K562 (cell line): ENCODE results near the gene PAN2. TPM values are rescaled to one million over a fixed set of nuclear protein-coding genes. Genes with fewer than 3 reads are reported as not detected.

ENCODE experiments used
- ATAC-seq: fragments of 200-7000 bp; cut with Tn5 transposase; 3 replicates; pipeline ENCODE4 v1.9.1; 2020; ENCODE audit warnings: moderate library complexity
- BruUV-seq: library from RNA; stranded (reverse); fragments of 400-500 nt; replicated peaks from 2 replicates; lab custom pipeline; 2021; lab: Mats Ljungman, UMichigan
- CTCF ChIA-PET: fragments of 300-600 bp; formaldehyde crosslinking; extraction: SDS; loops from one replicate; lab custom pipeline; 2021; ENCODE audit warnings: low intra/inter-chr PET ratio; lab: Yijun Ruan, JAX
- POLR2A ChIA-PET: fragments of 300-600, 350-650 bp; sonication (Branson Sonifier 250); formaldehyde crosslinking; extraction: SDS; loops from one replicate; lab custom pipeline; 2021; ENCODE audit warnings: antibody characterized with exemption, inconsistent platforms; lab: Yijun Ruan, JAX
- DNase-seq, 4 experiments: peaks; one replicate each; pipeline versions ENCODE4 v3.0.0 to v3.0.0-alpha.2; 2011 to 2018; ENCODE audit warnings: low spot score in 3 of 4, mixed read lengths in 3 of 4; ENCODE audit errors: extremely low read depth in 1 of 4
- FAIRE-seq: peaks from 2 replicates; lab custom pipeline; 2011; peaks lifted over from hg19 to GRCh38; lab: Jason Lieb, UNC
- H2AFZ ChIP-seq: 2 replicates; pipeline ENCODE4 v1.6.0; 2011; ENCODE audit warnings: low read depth, low read length, control low read depth, inconsistent platforms
- H3K27ac ChIP-seq: fragments of 200-600 bp; 3 replicates; pipeline ENCODE4 v1.8.0; 2011; ENCODE audit warnings: low read depth, mild to moderate bottlenecking, control low read depth, inconsistent platforms, low read length, moderate library complexity, mixed read lengths; ENCODE audit errors: extremely low read depth
- H3K27me3 ChIP-seq, 2 experiments: fragments of 300-600 bp in 1 of 2; 2 replicates in 1 of 2; 3 replicates in 1 of 2; pipeline versions ENCODE4 v1.6.0 to v1.8.0; 2011; ENCODE audit warnings: inconsistent platforms in 2 of 2, low read length in 2 of 2, mild to moderate bottlenecking in 1 of 2, mixed read lengths in 1 of 2, moderate library complexity in 1 of 2; ENCODE audit not compliant: control insufficient read depth in 2 of 2, insufficient read depth in 2 of 2
- H3K36me3 ChIP-seq: fragments of 300-600 bp; 3 replicates; pipeline ENCODE4 v1.8.0; 2011; ENCODE audit warnings: mild to moderate bottlenecking, low read length, inconsistent platforms; ENCODE audit not compliant: control insufficient read depth, insufficient read depth
- H3K4me1 ChIP-seq, 2 experiments: fragments of 200-600 bp in 1 of 2; replicated peaks in 1 of 2; 2 replicates in 1 of 2; 3 replicates in 1 of 2; pipeline versions ENCODE4 v1.5.1 to v1.8.0; 2011; ENCODE audit warnings: inconsistent platforms in 2 of 2, low read length in 2 of 2, mild to moderate bottlenecking in 1 of 2, mixed read lengths in 1 of 2, moderate library complexity in 1 of 2; ENCODE audit not compliant: control insufficient read depth in 2 of 2, insufficient read depth in 2 of 2
- H3K4me2 ChIP-seq: 2 replicates; pipeline ENCODE4 v1.6.1; 2011; ENCODE audit warnings: low read length, control low read depth, inconsistent platforms, mixed read lengths; ENCODE audit not compliant: insufficient read depth
- H3K4me3 ChIP-seq: fragments of 200-600 bp; sonication (generic), shearing (Covaris generic); 2 replicates; pipeline ENCODE4 v1.5.1; 2016; ENCODE audit warnings: control low read depth, inconsistent platforms
- H3K79me2 ChIP-seq: fragments of 200-600 bp; 3 replicates; pipeline ENCODE4 v1.8.0; 2011; ENCODE audit warnings: low read length, inconsistent platforms; ENCODE audit not compliant: control insufficient read depth, insufficient read depth
- H3K9ac ChIP-seq, 2 experiments: 2 replicates each; pipeline versions ENCODE4 v1.6.0 to v1.6.1; 2011; ENCODE audit warnings: low read depth in 2 of 2, low read length in 2 of 2, control low read depth in 1 of 2, inconsistent platforms in 1 of 2, mild to moderate bottlenecking in 1 of 2, mixed read lengths in 1 of 2; ENCODE audit not compliant: insufficient read depth in 1 of 2
- H3K9me1 ChIP-seq: one replicate; pipeline ENCODE4 v1.6.0; 2011; ENCODE audit warnings: inconsistent platforms, mild to moderate bottlenecking, low read length, moderate library complexity; ENCODE audit not compliant: control insufficient read depth, insufficient read depth
- H3K9me3 ChIP-seq: replicated peaks from 2 replicates; pipeline ENCODE4 v1.5.1; 2011; ENCODE audit warnings: low read depth, low read length, inconsistent platforms; ENCODE audit not compliant: control insufficient read depth, insufficient read depth
- H4K20me1 ChIP-seq: replicated peaks from 2 replicates; pipeline ENCODE4 v1.6.1; 2011; ENCODE audit warnings: low read length, inconsistent platforms, mixed read lengths; ENCODE audit not compliant: control insufficient read depth, insufficient read depth
- ARID3A ChIP-seq: IDR thresholded peaks from 2 replicates; pipeline ENCODE4 v1.6.1; 2012; ENCODE audit warnings: low read depth, low read length, improper control_type of control experiment, borderline replicate concordance
- BACH1 ChIP-seq: fragments of 200-800 bp; sonication (Bioruptor generic); IDR thresholded peaks from 2 replicates; pipeline ENCODE4 v1.6.1; 2016; ENCODE audit warnings: missing genetic modification characterization, missing compliant biosample characterization
- BCOR ChIP-seq: fragments of 450-650 bp; IDR thresholded peaks from 2 replicates; pipeline ENCODE4 v1.6.1; 2016
- C11orf30 ChIP-seq: fragments of 450-650 bp; IDR thresholded peaks from 2 replicates; pipeline ENCODE4 v1.6.1; 2016; ENCODE audit warnings: low read depth, mild to moderate bottlenecking
- CHCHD3 ChIP-seq: fragments of 250-450 bp; sonication (Bioruptor Pico); IDR thresholded peaks from 2 replicates; pipeline ENCODE4 v2.1.2; 2022; ENCODE audit warnings: mild to moderate bottlenecking
- HDAC8 ChIP-seq: fragments of 450-650 bp; IDR thresholded peaks from 2 replicates; pipeline ENCODE4 v1.6.1; 2016; ENCODE audit warnings: mild to moderate bottlenecking, missing genetic modification characterization, moderate library complexity, missing compliant biosample characterization
- HINFP ChIP-seq: fragments of 450-650 bp; conservative IDR thresholded peaks from 2 replicates; pipeline ENCODE4 v1.6.1; 2016; ENCODE audit warnings: missing genetic modification characterization, low read depth, mild to moderate bottlenecking, control low read depth, missing compliant biosample characterization
- MAFF ChIP-seq: IDR thresholded peaks from 2 replicates; pipeline ENCODE4 v1.6.1; 2012; ENCODE audit warnings: low read length, improper control_type of control experiment
- MAFG ChIP-seq: fragments of 450-650 bp; conservative IDR thresholded peaks from 2 replicates; pipeline ENCODE4 v1.6.1; 2016; ENCODE audit warnings: missing genetic modification characterization, missing compliant biosample characterization
- MAFK ChIP-seq: IDR thresholded peaks from 2 replicates; pipeline ENCODE4 v1.6.1; 2011; ENCODE audit warnings: low read length, improper control_type of control experiment
- MYC ChIP-seq, 2 experiments: fragments of 250-450 bp in 1 of 2; sonication (Bioruptor Pico) in 1 of 2; IDR thresholded peaks; 2 replicates each; pipeline versions ENCODE4 v1.5.1 to v1.6.1; 2012 to 2021; ENCODE audit warnings: low read depth in 2 of 2, borderline replicate concordance in 1 of 2, improper control_type of control experiment in 1 of 2, low read length in 1 of 2, mild to moderate bottlenecking in 1 of 2, moderate library complexity in 1 of 2
- NEUROD1 ChIP-seq: fragments of 150-350 bp; IDR thresholded peaks from 2 replicates; pipeline ENCODE4 v1.6.1; 2014; ENCODE audit warnings: borderline replicate concordance, low read length, low read depth; ENCODE audit not compliant: partially characterized antibody
- NRF1 ChIP-seq, 2 experiments: fragments of 450-650 bp; IDR thresholded peaks in 1 of 2; conservative IDR thresholded peaks in 1 of 2; 2 replicates each; pipeline ENCODE4 v1.6.1; 2014; ENCODE audit warnings: mild to moderate bottlenecking in 2 of 2
- RBM34 ChIP-seq: fragments of 200-400 bp; formaldehyde crosslinking; IDR thresholded peaks from 2 replicates; pipeline ENCODE4 v1.6.1; 2018; ENCODE audit warnings: low read length, borderline replicate concordance; ENCODE audit not compliant: insufficient read depth
- SMARCA4 ChIP-seq: fragments of 450-650 bp; IDR thresholded peaks from 2 replicates; pipeline ENCODE4 v1.6.1; 2016
- SMC3 ChIP-seq: conservative IDR thresholded peaks from 2 replicates; pipeline ENCODE4 v1.6.1; 2011; ENCODE audit warnings: low read depth, low read length, improper control_type of control experiment; ENCODE audit not compliant: insufficient read depth
- TSC22D4 ChIP-seq: fragments of 450-650 bp; IDR thresholded peaks from 2 replicates; pipeline ENCODE4 v1.6.1; 2016; ENCODE audit warnings: missing genetic modification characterization, missing biosample characterization, control low read depth
- ZBTB17 ChIP-seq: fragments of 450-650 bp; formaldehyde crosslinking; IDR thresholded peaks from 2 replicates; pipeline ENCODE4 v1.4.0; 2020; ENCODE audit warnings: mild to moderate bottlenecking
- ZFPM2 ChIP-seq: fragments of 250-450 bp; sonication (Bioruptor Pico); IDR thresholded peaks from 2 replicates; pipeline ENCODE4 v1.5.1; 2022; ENCODE audit warnings: mild to moderate bottlenecking
- ZNF253 ChIP-seq: fragments of 250-450 bp; sonication (Bioruptor Pico); conservative IDR thresholded peaks from 2 replicates; pipeline ENCODE4 v1.6.1; 2021; ENCODE audit warnings: mild to moderate bottlenecking
- ZNF316 ChIP-seq: fragments of 450-650 bp; IDR thresholded peaks from 2 replicates; pipeline ENCODE4 v1.6.1; 2016
- ZNF583 ChIP-seq: fragments of 250-450 bp; sonication (Bioruptor Pico); IDR thresholded peaks from 2 replicates; pipeline ENCODE4 v1.4.0; 2020
- ZNF699 ChIP-seq: fragments of 250-450 bp; sonication (Bioruptor Pico); IDR thresholded peaks from 2 replicates; pipeline ENCODE4 v1.8.0; 2021; ENCODE audit warnings: mild to moderate bottlenecking, moderate library complexity; ENCODE audit not compliant: insufficient replicate concordance
- WGBS: fragments of 100-300 bp; shearing (Covaris generic); methylation state at CpG from one replicate; pipeline ENCODE4 v1.1.6; 2016; ENCODE audit warnings: low coverage, mixed read lengths; ENCODE audit not compliant: insufficient coverage; ENCODE audit errors: missing lambda C conversion rate; 5-methylcytosine and 5-hydroxymethylcytosine counted together
- in situ Hi-C: fragments of 300-500 bp; cut with MboI; formaldehyde crosslinking; loops from 4 replicates; pipeline ENCODE4 v1.15.0; 2018; ENCODE audit warnings: inconsistent platforms, mixed read lengths
- intact Hi-C: fragments of 100-400 bp; cut with micrococcal nuclease; formaldehyde crosslinking; loops from 2 replicates; pipeline ENCODE4 v1.14.2; 2022
- polyA plus RNA-seq, 8 experiments: library from polyadenylated mRNA; depleted of rRNA in 4 of 8; stranded (reverse) in 5 of 8; unstranded in 3 of 8; fragments of >200 nt; fragmentation: Nextera tagmentation in 2 of 8; fragmentation: Illumina TruSeq in 1 of 8; extraction: Ambion mirVana in 2 of 8; extraction: Trizol in 1 of 8; gene quantifications; 2 replicates each; pipeline versions ENCODE4 v1.2.1 to v1.2.3, GENCODE V29; 2011 to 2014; ENCODE audit warnings: inconsistent platforms in 1 of 8, missing spikeins in 1 of 8
- total RNA-seq, 7 experiments: library from RNA; depleted of rRNA in 6 of 7; stranded (reverse); fragments of >200 nt in 6 of 7; fragmentation: Illumina TruSeq in 2 of 7; extraction: Trizol in 2 of 7; gene quantifications; 2 replicates each; pipeline versions ENCODE4 v1.2.1 to v1.2.3, GENCODE V29; 2011 to 2021; ENCODE audit warnings: low replicate concordance in 1 of 7

PAN2 gene
- total and polyA plus RNA-seq, 9 of the 15 experiments (the other 6 are each of a cell fraction or from before 2014, with no cell fraction given) = 15.0 to 66.1 (median 25.9) TPM

GRCh38 chr12:56282579-56282978, 51.2 kb downstream of the PAN2 start:
- ChIA-PET POLR2A (no interaction called here), CTCF (no interaction called here)
- Histone ChIP-seq H3K4me1 (no peaks in the 10 kb centered on the region), H3K9me3 (no peaks in the 10 kb centered on the region), H3K9me1 (no peaks in the 10 kb centered on the region), H3K9ac (no peak overlapping the region), H3K27ac (no peak overlapping the region), H3K27me3 (no peaks in the 10 kb centered on the region), H2AFZ (no peak overlapping the region), H4K20me1 (no peaks in the 10 kb centered on the region), H3K4me3 (no peak overlapping the region), H3K36me3 (peaks cover 91% of the 10 kb centered on the region), H3K79me2 (peaks cover 13% of the 10 kb centered on the region; the same call in 2 of the 3 replicates), H3K4me2 (no peak overlapping the region)
- BruUV-seq = no TSS peak
- FAIRE-seq (no peak), ATAC-seq (no peak), DNase-seq (no peak)
- 100% methylated on average over 2 of the region's 2 CpGs for WGBS
- intact Hi-C loops (no loop called here), in situ Hi-C loops (no loop called here)
- TF ChIP-seq SMC3 (no peak), NEUROD1 (no peak), ZBTB17 (CRISPR knock-in tag) (no peak), ZNF253 (CRISPR knock-in tag) (no peak), MYC (IDR thresholded peaks at IDR 0.05; ENCODE audit: low read depth, low read length) (no peak), MYC (CRISPR knock-in tag; IDR thresholded peaks at IDR 0.05; ENCODE audit: borderline replicate concordance, low read depth) (no peak), BACH1 (tag) (no peak), ZFPM2 (no peak), MAFF (peak; percentile 74), MAFG (tag) (peak; percentile 72), ARID3A (no peak), RBM34 (no peak), MAFK (peak; percentile 63), SMARCA4 (no peak), C11orf30 (peak; percentile 68), TSC22D4 (no peak), HDAC8 (no peak), HINFP (tag) (no peak), ZNF583 (CRISPR knock-in tag) (no peak), CHCHD3 (no peak), NRF1 (conservative IDR thresholded peaks at IDR 0.05 in 1 of 2, IDR thresholded peaks at IDR 0.05 in 1 of 2) (no peak), ZNF316 (peak; percentile 90), ZNF699 (no peak), BCOR (no peak)
